Activated CD4-positive, CD25-positive, alpha-beta regulatory T cell treated with anti-CD3 and anti-CD28 coated beads, Interleukin-2, amount 50 U/mL, for 24 hours (primary cell): ENCODE data around the gene PLSCR5.

Source experiments
- ATAC-seq, 2 donors: fragments of 150-1000 bp; cut with Tn5 transposase; one replicate each; pipeline ENCODE4 v1.10.0; 2021; ENCODE audit warnings: mild to moderate bottlenecking in 1 of 2, moderate library complexity in 1 of 2

The PLSCR5 gene

DNA sequence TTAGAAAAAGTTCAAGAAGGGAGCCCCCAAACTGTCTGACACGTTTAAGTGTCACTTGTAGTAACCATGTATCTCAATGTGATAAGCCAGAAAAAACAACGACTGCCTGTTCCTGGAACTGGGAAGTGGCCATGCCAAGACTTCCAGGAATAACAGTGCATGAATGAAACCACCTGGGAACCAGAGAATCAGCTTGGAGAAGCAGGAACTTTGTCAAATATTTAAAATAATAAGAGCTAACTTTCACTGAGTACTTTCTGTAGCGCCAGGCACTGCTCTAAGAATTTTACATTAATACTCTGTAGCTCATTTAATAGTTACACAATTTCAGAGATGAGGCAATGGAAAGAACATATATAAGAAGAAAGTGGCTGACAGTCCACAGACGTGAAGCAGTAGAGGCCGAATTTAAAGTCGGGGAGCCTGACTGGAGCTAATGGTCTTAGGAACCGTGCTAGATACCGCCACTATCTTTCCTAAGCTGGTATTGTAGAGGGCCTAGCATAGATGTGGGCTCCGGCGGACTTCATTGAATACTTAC is 61.6 kb downstream of the PLSCR5 start:
- peak; percentile 4 to 10 for ATAC-seq

DNA sequence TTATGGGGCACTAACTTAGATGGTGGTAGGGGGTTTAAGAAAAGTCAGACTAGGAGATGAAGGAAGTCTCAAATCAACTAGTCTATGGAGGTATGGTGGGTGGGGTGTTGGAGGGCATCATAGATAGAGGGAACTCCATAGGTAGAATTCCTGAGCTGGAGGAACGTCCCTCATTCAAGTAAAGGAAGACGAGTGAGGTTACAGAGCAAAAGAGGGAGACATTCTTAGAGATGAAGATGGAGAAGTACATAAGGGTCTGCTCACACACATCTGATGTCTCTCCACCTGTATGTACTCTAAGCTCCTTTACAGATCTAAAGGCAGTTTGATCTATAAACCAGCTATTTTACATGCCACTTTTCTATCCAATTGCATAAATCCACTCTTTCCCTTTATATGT is 62.2 kb downstream of the PLSCR5 start:
- ATAC-seq: no peak

DNA sequence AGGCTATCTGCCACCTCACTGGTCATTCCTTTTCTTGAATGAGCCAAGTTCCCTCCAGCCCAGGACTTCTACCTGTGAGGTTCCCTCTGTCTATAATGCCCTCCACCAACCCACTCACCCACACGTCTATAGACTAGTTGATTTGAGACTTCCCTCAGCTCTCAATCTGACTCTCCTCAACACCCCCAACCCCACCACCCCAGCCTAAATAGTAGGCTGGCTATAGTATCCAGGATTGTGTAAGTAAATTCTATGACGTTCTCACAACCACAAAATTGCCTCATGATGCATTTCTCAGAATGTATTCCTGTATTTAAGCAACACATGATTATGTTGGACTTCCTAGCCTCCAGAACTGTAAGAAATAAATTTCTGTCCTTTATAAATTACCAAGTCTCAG is 63.0 kb downstream of the PLSCR5 start:
- ATAC-seq: no peak

DNA sequence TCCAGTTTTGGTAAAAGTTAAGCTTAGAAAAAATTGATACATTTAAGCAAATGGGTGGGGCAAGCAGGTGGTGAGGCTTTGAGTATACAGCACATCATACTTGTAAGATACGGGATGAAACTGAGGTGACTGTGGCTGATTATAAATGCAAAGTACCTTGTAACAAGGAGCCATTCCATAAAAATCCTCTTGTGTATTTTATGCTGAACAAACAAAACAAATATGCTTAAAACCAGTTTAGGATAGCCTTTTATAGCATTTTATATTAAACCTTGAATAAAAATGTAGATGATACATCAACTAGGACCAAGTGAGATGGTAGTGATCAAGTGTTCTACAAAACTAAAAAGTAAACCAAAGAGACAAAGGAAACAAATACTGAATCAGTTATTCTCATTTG is 64.2 kb downstream of the PLSCR5 start:
- no peak for ATAC-seq

DNA sequence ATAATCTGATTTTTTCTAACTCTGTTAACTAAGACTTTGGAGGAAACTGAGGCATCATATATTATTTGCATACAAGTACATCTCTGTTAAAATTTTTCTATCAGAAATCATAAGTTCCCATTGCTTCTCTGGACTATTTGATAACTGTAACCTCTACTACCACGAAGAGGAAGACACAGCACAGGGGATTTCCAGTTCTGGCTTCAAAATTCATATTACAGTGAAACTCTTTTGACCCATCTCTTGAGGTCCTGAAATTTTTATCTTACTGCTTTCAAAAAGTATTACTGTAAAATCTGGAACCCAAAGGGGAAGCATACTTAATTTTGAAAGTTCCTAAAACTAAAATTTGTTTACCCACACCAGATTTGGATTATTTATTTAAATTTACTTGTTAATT is 64.9 kb downstream of the PLSCR5 start:
- ATAC-seq: no peak

DNA sequence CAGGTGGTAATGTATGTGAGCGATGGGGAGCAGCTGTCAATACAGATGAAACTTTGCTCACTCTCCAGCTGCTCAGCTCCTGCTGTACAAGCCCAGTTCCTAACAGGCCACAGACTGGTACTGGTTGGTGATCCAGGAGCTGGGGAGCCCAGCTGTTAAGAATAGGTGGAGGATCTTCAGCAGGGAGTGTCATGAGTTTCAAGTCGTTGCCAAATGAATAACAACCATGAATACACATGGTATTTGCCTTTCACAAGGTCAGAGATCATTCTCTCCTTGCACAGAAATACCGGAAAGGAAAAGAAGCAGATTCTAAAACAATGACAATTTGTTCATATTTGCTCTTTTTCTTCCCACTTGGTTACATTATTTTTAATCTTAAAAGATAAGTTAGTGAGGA is 65.8 kb downstream of the PLSCR5 start:
- no peak for ATAC-seq

DNA sequence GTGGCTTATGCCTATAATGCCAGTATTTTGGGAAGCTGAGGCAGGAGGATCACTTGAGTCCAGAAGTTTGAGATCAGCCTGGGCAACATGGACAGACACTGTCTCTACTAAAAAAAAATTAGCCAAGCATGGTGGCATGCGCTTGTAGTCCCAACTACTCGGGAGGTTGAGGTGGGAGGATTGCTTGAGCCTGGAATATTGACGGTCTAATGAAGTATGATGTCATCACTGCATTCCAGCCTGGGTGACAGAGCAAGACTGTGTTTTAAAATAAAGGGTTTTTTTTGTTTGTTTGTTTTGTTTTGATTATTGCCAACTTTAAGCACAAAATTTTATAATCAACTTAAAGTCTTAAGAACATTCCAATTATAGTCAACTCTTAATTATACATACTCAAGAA is 67.5 kb downstream of the PLSCR5 start:
- no peak for ATAC-seq

DNA sequence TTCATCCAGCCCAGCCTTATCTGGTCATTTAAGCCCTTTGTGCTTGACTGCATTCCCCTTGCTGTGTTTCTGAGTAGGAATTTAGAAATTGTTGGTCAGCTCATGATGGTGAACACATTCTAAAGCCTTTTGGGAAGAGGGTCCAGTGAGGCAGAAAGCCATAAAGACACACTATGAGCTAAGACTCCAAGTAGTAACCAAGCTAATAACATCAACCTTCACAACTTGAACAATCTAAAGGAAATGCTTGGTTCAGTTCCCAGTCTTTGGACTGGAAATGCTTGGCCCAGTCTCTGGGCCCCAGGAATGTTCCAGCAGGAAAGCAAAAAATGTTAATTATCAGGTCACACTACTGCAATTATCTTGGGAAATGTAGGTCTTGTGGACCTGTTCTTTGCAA is 68.5 kb downstream of the PLSCR5 start:
- no peak for ATAC-seq
